Stomach (tissue), 9 donors: ENCODE measurements around the gene ADAM8. TPM values are rescaled to one million over a fixed set of nuclear protein-coding genes. Genes with fewer than 3 reads are reported as not detected.

Experiments
- DNase-seq, 2 donors: peaks; one replicate each; pipeline versions ENCODE4 v3.0.0 to v3.0.0-alpha.2; 2013 to 2019
- H3K27ac ChIP-seq, 5 donors: fragments of 200-600 bp in 4 of 5; sonication (generic) in 4 of 5; one replicate each; pipeline ENCODE4 v1.5.1; 2013 to 2019; ENCODE audit warnings: mild to moderate bottlenecking in 1 of 5, moderate library complexity in 1 of 5
- H3K27me3 ChIP-seq, 3 donors: fragments of 200-600 bp; sonication (generic); one replicate each; pipeline ENCODE4 v1.5.1; 2017 to 2019; ENCODE audit warnings: mixed run types in 1 of 3
- H3K36me3 ChIP-seq, 4 donors: fragments of 200-600 bp; sonication (generic); 1 replicate in 3 of 4; 2 replicates in 1 of 4; pipeline ENCODE4 v1.5.1; 2016 to 2019
- H3K4me1 ChIP-seq, 4 donors: fragments of 200-600 bp; sonication (generic); one replicate each; pipeline ENCODE4 v1.5.1; 2016 to 2019
- H3K4me3 ChIP-seq, 4 donors: fragments of 200-600 bp; sonication (generic) in 3 of 4; one replicate each; pipeline ENCODE4 v1.5.1; 2016 to 2019; ENCODE audit warnings: mild to moderate bottlenecking in 1 of 4
- H3K9me3 ChIP-seq, 4 donors: fragments of 200-600 bp; sonication (generic); one replicate each; pipeline ENCODE4 v1.5.1; 2016 to 2019
- EP300 ChIP-seq: sonication (generic); formaldehyde crosslinking; IDR thresholded peaks from one replicate; pipeline ENCODE4 v1.6.1; 2017; ENCODE audit warnings: antibody characterized with exemption
- POLR2A ChIP-seq, 4 donors: fragments of 450-650 bp; IDR thresholded peaks; one replicate each; pipeline ENCODE4 v1.6.1; 2016; ENCODE audit warnings: antibody characterized with exemption in 4 of 4, control low read depth in 2 of 4, mild to moderate bottlenecking in 1 of 4, moderate library complexity in 1 of 4
- POLR2AphosphoS5 ChIP-seq, 3 donors: sonication (generic); formaldehyde crosslinking; IDR thresholded peaks; one replicate each; pipeline ENCODE4 v1.6.1; 2016; ENCODE audit warnings: antibody characterized with exemption in 3 of 3
- WGBS, 5 donors: extraction: QIAGEN DNeasy Blood & Tissue Kit in 3 of 5; methylation state at CpG; one replicate each; pipeline versions ENCODE4 v1.1.5 to v1.1.7; 2013 to 2018; 5-methylcytosine and 5-hydroxymethylcytosine counted together
- intact Hi-C: fragments of 100-400 bp; cut with DNase I; formaldehyde crosslinking; loops from one replicate; pipeline ENCODE4 v1.15.1; 2023; ENCODE audit warnings: low total_unique reads
- polyA plus RNA-seq, 3 donors: library from polyadenylated mRNA; stranded (reverse); fragments of 200-250 nt; gene quantifications; one replicate each; pipeline ENCODE4 v1.2.3, GENCODE V29; 2013
- total RNA-seq, 5 donors: library from RNA; depleted of rRNA; stranded (reverse); fragments of >200 nt; gene quantifications; one replicate each; pipeline versions ENCODE4 v1.1.0 to v1.2.3, GENCODE V29; 2014 to 2016
- TF ChIP-seq, protein P1 (sequence below), 7 experiments: fragments of 450-650 bp in 4 of 7; fragments of 200-600 bp in 3 of 7; sonication (generic) in 3 of 7; IDR thresholded peaks; one replicate each; pipeline ENCODE4 v1.5.1; 2016 to 2019; ENCODE audit warnings: antibody characterized with exemption in 7 of 7, control low read depth in 2 of 7, mild to moderate bottlenecking in 1 of 7
- donor health status: healthy with polysubstance abuse.
- donor health status: Bipolar disorder and iron deficiency.
- donor health status: healthy.

The ADAM8 gene
- total and polyA plus RNA-seq, 8 donors, result 1.8 to 50.8 (median 4.4) TPM; not detected in 1

- WGBS, 5 donors, result 59 to 67% (median 64%) methylated on average over 12 to 14 of the region's 14 CpGs
Observed at GRCh38 chr10:133243593-133243992, 33.1 kb downstream of the ADAM8 start.

DNA sequence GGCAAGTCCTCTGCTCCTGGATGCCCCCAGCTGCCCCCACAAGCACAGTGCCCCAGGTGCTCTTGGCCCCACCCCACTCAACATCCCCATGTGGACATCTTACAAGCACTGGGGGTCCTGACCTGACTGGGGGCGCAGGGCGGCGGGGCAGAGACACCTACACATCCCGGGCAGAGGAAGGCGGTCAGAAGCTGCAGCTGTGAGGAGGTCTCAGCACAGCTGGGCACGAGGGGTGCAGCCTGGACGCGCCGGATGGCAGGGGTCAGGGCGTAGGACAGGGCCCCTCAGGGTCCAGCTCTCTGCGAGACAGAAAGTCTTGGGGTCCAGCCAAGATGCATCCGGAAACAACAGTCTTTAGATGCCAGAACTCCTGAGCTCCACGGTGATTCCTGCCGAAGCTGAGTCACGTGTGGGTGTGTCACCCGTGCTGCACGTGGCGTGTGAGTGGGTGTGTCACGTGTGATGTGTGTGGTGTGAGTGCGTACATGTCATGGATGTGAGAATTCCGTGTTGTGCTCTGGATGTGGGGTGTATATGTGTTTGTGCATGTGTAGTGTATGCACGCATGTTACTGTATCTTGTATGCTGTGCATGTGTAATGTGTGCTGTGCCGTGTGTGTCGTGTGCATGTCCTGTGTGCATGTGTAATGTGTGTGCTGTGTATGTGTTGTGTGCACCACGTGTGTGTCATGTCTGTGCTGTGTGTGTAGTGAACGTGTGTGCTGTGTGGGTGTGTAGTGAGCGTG is 33.9 kb downstream of the ADAM8 start:
- Histone ChIP-seq H3K27ac (no peak overlapping the region), H3K9me3 (no peaks in the 10 kb centered on the region), H3K27me3 (peaks cover 20 to 100% (median 67%) of the 10 kb centered on the region in 3 donors), H3K36me3 (no peaks in the 10 kb centered on the region), H3K4me1 (peaks cover 0 to 26% (median 11%) of the 10 kb centered on the region in 4 donors), H3K4me3 (no peak overlapping the region)
- WGBS, 5 donors, result 72 to 78% (median 77%) methylated on average over 19 to 27 of the region's 27 CpGs
- no peak for DNase-seq
- no peak for TF ChIP-seq POLR2A (IDR thresholded peaks at IDR 0.05)
- TF ChIP-seq, protein P1, sequence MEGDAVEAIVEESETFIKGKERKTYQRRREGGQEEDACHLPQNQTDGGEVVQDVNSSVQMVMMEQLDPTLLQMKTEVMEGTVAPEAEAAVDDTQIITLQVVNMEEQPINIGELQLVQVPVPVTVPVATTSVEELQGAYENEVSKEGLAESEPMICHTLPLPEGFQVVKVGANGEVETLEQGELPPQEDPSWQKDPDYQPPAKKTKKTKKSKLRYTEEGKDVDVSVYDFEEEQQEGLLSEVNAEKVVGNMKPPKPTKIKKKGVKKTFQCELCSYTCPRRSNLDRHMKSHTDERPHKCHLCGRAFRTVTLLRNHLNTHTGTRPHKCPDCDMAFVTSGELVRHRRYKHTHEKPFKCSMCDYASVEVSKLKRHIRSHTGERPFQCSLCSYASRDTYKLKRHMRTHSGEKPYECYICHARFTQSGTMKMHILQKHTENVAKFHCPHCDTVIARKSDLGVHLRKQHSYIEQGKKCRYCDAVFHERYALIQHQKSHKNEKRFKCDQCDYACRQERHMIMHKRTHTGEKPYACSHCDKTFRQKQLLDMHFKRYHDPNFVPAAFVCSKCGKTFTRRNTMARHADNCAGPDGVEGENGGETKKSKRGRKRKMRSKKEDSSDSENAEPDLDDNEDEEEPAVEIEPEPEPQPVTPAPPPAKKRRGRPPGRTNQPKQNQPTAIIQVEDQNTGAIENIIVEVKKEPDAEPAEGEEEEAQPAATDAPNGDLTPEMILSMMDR (IDR thresholded peaks at IDR 0.05), result no peak
- TF ChIP-seq POLR2AphosphoS5 (IDR thresholded peaks at IDR 0.05), result no peak
- TF ChIP-seq EP300, result no peak
- intact Hi-C loops, result no loop called here

More at GRCh38 chr10:133243593-133243992, 33.1 kb downstream of the ADAM8 start:
- H3K36me3 ChIP-seq, result no peaks in the 10 kb centered on the region
- no peak for DNase-seq
- intact Hi-C loops, result no loop called here
- H3K4me1 ChIP-seq, result peaks cover 0 to 22% (median 8%) of the 10 kb centered on the region in 4 donors
- no peak overlapping the region for H3K27ac ChIP-seq
- no peak for TF ChIP-seq EP300
- TF ChIP-seq, protein P1 (IDR thresholded peaks at IDR 0.05), result no peak
- TF ChIP-seq POLR2A (IDR thresholded peaks at IDR 0.05), result no peak
- TF ChIP-seq POLR2AphosphoS5 (IDR thresholded peaks at IDR 0.05), result no peak
- peaks cover 14 to 100% (median 61%) of the 10 kb centered on the region in 3 donors for H3K27me3 ChIP-seq
- H3K4me3 ChIP-seq, result no peak overlapping the region
- no peaks in the 10 kb centered on the region for H3K9me3 ChIP-seq

- TF ChIP-seq POLR2A (IDR thresholded peaks at IDR 0.05) (no peak), EP300 (no peak), POLR2AphosphoS5 (IDR thresholded peaks at IDR 0.05) (no peak)
- TF ChIP-seq, protein P1 (IDR thresholded peaks at IDR 0.05), result no peak
- no peaks in the 10 kb centered on the region for H3K9me3 ChIP-seq
- WGBS, 5 donors, result 44 to 70% (median 55%) methylated on average over 21 to 25 of the region's 25 CpGs
- peaks cover 28 to 100% (median 75%) of the 10 kb centered on the region in 3 donors for H3K27me3 ChIP-seq
- peaks cover 5 to 37% (median 22%) of the 10 kb centered on the region in 4 donors for H3K4me1 ChIP-seq
- peak overlapping the region in 3 of 4 donors; percentile 7 to 43 (median 23) for H3K4me3 ChIP-seq
- no peak for DNase-seq
- intact Hi-C loops, result no loop called here
- no peaks in the 10 kb centered on the region for H3K36me3 ChIP-seq
- H3K27ac ChIP-seq, result no peak overlapping the region
Observed at GRCh38 chr10:133241501-133242205, 35.0 kb downstream of the ADAM8 start.

- Histone ChIP-seq H3K27ac (no peak overlapping the region), H3K27me3 (peaks cover 43 to 100% (median 78%) of the 10 kb centered on the region in 3 donors), H3K9me3 (no peaks in the 10 kb centered on the region), H3K4me1 (peaks cover 13 to 44% (median 31%) of the 10 kb centered on the region in 4 donors), H3K36me3 (no peaks in the 10 kb centered on the region), H3K4me3 (no peak overlapping the region)
- TF ChIP-seq EP300 (no peak), POLR2AphosphoS5 (IDR thresholded peaks at IDR 0.05) (no peak), POLR2A (IDR thresholded peaks at IDR 0.05) (no peak)
- TF ChIP-seq, protein P1 (IDR thresholded peaks at IDR 0.05), result no peak
- DNase-seq, result no peak
- WGBS, 5 donors, result 72 to 94% (median 75%) methylated on average over 9 to 15 of the region's 15 CpGs
- intact Hi-C loops, result no loop called here
Observed at GRCh38 chr10:133239990-133240389, 36.7 kb downstream of the ADAM8 start.
